ENCODE measurements around the gene CSN2.
"Not testable (repeated sequence)": the region's sequence is repeated elsewhere in the genome, so short reads cannot be mapped to it uniquely, and the experiment has no call there.

CSN2 gene

GRCh38 chr4:69965628-69966027, at the start of gene CSN2:
CSN2 (minus strand) TSS chr4:69965728; CDS start chr4:69960995, 4,733 bp downstream.
- DNase-seq (ENCODE audit: low read depth), result no peak

- no peak for DNase-seq (ENCODE audit: low read depth)
Measured at GRCh38 chr4:70008771-70009170, 43.2 kb upstream of the CSN2 start.

GRCh38 chr4:70002507-70002906, 37.0 kb upstream of the CSN2 start:
- no peak for DNase-seq (ENCODE audit: low read depth)

GRCh38 chr4:70000711-70001110, 35.2 kb upstream of the CSN2 start:
- no peak for DNase-seq (ENCODE audit: low read depth)

GRCh38 chr4:69999420-69999819, 33.9 kb upstream of the CSN2 start:
- DNase-seq (ENCODE audit: low read depth), result no peak

- DNase-seq (ENCODE audit: low read depth), result no peak
Measured at GRCh38 chr4:69995526-69996016, 30.0 kb upstream of the CSN2 start, which contains the start of gene STATH. STATH (plus strand) TSS chr4:69995966; CDS start chr4:69998438, 2,472 bp downstream.

GRCh38 chr4:69994782-69995181, 29.3 kb upstream of the CSN2 start:
- DNase-seq (ENCODE audit: low read depth), result no peak

GRCh38 chr4:69991016-69991415, 25.5 kb upstream of the CSN2 start:
- DNase-seq (ENCODE audit: low read depth), result no peak

GRCh38 chr4:69986663-69987062, 21.1 kb upstream of the CSN2 start:
- DNase-seq (ENCODE audit: low read depth), result no peak

- DNase-seq (ENCODE audit: low read depth), result no peak
Measured at GRCh38 chr4:69984030-69984443, 18.5 kb upstream of the CSN2 start.

- DNase-seq (ENCODE audit: low read depth), result peak; percentile 73
Measured at GRCh38 chr4:69977582-69977981, 12.1 kb upstream of the CSN2 start.

- peak; percentile 75 for DNase-seq (ENCODE audit: low read depth)
Measured at GRCh38 chr4:69974631-69975030, 9.1 kb upstream of the CSN2 start.

GRCh38 chr4:69970071-69970470, 4.5 kb upstream of the CSN2 start:
- DNase-seq (ENCODE audit: low read depth), result peak; percentile 48

- no peak for DNase-seq (ENCODE audit: low read depth)
Measured at GRCh38 chr4:69957209-69957608, 8.3 kb downstream of the CSN2 start.

- no peak for DNase-seq (ENCODE audit: low read depth)
Measured at GRCh38 chr4:69951602-69952001, 13.9 kb downstream of the CSN2 start.

- DNase-seq (ENCODE audit: low read depth), result no peak
Measured at GRCh38 chr4:69936566-69936965, 29.0 kb downstream of the CSN2 start.

- no peak for DNase-seq (ENCODE audit: low read depth)
Measured at GRCh38 chr4:69934150-69934549, 31.4 kb downstream of the CSN2 start.

GRCh38 chr4:69930768-69931167, 34.8 kb downstream of the CSN2 start, which contains the start of gene CSN1S1:
CSN1S1 (plus strand) TSS chr4:69931068; CDS start chr4:69932556, 1,488 bp downstream.
- DNase-seq (ENCODE audit: low read depth), result no peak

- DNase-seq (ENCODE audit: low read depth), result not testable (repeated sequence)
Measured at GRCh38 chr4:69923782-69924410, 41.6 kb downstream of the CSN2 start.

- DNase-seq (ENCODE audit: low read depth), result no peak
Measured at GRCh38 chr4:69920874-69921273, 44.7 kb downstream of the CSN2 start.

- peak; percentile 76 for DNase-seq (ENCODE audit: low read depth)
Measured at GRCh38 chr4:69910016-69910782, 55.3 kb downstream of the CSN2 start.

- no peak for DNase-seq (ENCODE audit: low read depth)
Measured at GRCh38 chr4:69909195-69909594, 56.3 kb downstream of the CSN2 start.

GRCh38 chr4:69907151-69907550, 58.4 kb downstream of the CSN2 start:
- peak; percentile 21 for DNase-seq (ENCODE audit: low read depth)
